Adrenal gland (tissue), 5 donors: ENCODE results near the gene TBC1D10A.

Source experiments
- CTCF ChIP-seq, 6 experiments: fragments of 450-650 bp in 4 of 6; fragments of 200-600 bp in 2 of 6; sonication (generic) in 1 of 6; IDR thresholded peaks; 1 replicate in 5 of 6; 2 replicates in 1 of 6; pipeline versions ENCODE4 v1.5.1 to v1.8.0; 2016 to 2021; ENCODE audit warnings: antibody characterized with exemption in 6 of 6, mild to moderate bottlenecking in 2 of 6, moderate library complexity in 1 of 6
- POLR2A ChIP-seq, 2 donors: fragments of 450-650 bp; IDR thresholded peaks; one replicate each; pipeline ENCODE4 v1.6.1; 2017; ENCODE audit warnings: antibody characterized with exemption in 2 of 2, mild to moderate bottlenecking in 2 of 2, moderate library complexity in 1 of 2
- donor health status: DM: no; HTN: no; CAD: no.

- no peak for TF ChIP-seq POLR2A (IDR thresholded peaks at IDR 0.05)
- TF ChIP-seq CTCF (IDR thresholded peaks at IDR 0.05): no peak
Measured at GRCh38 chr22:30332994-30333706, 6.4 kb upstream of the TBC1D10A start.
